ENCODE measurements around the gene SPPL3. TPM values are rescaled to one million over a fixed set of nuclear protein-coding genes. Genes with fewer than 3 reads are reported as not detected.

Gene SPPL3
- total RNA-seq, 1 experiment from 2014 or later, result 4.7 TPM

DNA sequence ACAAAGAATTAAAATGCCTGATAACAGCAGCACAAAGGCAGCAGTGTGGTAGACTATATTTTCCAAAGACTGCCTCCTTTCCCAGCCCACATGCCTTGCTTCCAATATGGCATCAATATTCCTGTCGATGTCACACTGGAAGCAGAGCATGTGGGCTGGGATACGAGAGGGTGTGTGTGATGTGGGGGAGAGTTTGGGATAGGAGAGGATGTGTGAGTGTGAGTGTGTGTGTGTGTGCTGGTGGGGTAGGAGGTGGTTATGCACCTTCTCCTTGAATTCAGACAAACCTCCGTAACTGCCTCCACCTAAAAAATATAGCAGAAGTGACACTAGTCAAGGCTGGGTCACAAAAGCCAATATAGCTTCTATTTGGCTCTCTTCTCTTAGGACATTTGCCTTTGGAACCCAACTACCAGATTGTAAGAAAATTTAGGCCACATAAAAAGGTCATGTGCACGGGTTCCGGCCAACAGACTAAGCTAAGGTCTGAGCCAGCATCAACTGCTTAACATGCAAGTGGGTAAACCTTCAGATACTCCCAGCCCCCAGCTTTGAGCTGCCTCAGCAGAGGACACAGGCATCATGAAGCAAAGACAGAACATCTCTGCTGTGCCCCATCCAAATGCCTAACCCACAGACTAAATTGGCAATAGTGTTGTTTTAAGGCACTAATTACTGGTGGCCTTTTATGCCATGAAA, 29.5 kb downstream of the SPPL3 start:
- no peak for DNase-seq (ENCODE audit: low spot score)

DNA sequence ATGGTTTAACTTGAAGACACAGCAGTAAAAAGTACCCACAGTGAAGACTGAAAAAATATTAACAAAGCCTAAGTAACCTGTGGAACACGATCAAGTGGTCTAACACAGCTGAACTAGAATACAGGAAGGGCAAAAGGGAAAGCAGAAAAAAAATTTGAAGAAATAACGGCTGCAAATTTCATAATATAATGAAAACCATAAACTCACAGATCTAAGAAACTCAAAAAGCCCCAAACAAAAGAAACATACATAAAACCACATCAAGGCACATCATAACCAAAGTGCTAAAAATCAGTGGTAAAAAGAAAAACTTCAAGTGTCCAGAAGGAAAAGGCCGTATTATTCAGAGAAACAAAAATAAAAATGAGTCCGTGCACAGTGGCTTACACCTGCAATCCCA, 30.9 kb downstream of the SPPL3 start:
- no peak for DNase-seq (ENCODE audit: low spot score)

DNA sequence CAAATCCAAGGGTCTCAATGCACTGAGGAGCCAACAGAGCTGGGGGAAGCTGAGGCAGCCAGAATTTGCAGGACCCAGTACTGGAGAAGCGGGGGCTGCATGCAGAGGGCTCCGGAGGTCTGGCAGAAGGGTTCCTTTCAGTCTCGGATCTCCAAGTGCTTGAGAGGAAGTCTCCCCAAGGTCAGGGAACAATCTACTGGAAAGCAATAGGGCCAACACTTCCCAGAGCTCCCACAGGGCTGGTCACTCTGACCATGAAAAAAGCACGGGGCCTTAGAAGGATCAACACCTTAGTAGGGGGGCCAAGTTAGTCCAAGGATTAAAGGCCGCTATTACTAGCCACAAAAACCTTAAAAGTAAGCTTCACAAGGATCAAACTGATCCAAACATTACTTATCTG, 31.7 kb downstream of the SPPL3 start:
- DNase-seq (ENCODE audit: low spot score), result no peak

DNA sequence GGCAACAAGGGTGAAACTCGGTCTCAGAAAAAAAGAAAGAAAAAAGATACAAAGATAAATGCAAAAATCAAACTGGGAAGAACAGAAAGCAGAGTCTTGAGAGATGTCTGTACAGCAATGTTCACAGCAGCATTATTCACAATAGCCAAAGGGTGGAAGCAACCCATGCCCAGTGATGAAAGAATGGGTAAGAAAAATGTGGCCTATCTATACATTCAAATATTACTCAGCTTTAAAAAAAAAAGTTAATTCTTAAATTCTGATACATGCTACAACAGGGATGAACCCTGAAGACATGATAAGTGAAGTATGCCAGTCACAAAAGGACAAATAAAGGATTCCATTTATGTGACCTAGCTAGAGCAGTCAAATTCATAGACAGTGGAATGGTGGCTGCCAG, 33.7 kb downstream of the SPPL3 start:
- no peak for DNase-seq (ENCODE audit: low spot score)

DNA sequence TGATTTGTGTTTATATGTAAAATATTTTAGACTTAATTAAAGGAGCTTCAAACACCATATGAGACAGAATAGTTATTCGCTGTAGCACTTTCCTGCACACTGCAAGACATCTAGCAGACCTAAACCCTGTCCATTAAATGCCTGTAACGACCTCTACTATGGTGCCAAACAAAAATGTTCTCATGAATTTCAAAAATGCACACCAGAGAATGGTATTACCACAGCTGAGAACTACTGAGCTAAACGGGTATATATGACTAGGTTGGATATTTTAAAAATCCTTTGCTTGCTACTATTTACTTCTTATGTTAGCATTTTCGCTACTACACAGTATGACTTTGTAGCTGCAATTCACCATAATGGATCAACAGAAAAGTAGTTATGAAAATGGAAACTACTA, 34.8 kb downstream of the SPPL3 start:
- DNase-seq (ENCODE audit: low spot score), result no peak

DNA sequence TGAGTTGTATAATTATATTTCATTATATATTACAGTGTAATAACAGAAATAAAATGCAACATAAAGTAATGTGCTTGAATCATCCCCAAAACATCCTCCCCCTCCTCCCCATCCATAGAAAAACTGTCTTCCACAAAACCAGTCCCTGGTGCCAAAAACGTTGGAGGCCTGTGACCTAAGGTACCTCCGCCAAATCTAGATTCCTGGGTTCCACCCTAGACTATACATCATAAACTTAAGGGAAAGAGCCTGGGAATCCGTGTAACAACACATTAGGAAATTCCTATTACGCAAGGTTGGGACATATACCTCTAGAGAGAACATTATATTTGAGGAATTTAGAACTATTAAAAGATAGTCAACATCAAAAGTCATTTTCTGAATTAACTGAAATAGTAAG, 38.0 kb downstream of the SPPL3 start:
- no peak for DNase-seq (ENCODE audit: low spot score)

DNA sequence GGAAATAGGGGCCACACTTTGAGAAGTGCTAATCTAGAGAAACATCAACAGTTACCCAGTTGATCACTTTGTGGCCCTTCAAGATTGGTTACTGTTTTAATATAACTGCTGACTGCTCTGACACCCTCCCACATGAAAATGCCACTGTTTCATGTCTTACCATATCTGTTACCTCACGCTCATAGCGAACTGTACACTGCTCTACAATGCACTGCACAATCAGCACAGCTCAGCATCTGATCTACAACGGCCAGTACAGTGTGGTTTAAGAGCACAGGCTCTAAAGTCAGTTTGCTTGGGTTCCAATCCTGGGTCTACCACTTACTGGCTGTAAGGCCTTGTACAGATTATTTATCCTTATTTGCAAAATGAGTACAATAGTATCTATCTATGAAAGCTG, 39.1 kb downstream of the SPPL3 start:
- no peak for DNase-seq (ENCODE audit: low spot score)

DNA sequence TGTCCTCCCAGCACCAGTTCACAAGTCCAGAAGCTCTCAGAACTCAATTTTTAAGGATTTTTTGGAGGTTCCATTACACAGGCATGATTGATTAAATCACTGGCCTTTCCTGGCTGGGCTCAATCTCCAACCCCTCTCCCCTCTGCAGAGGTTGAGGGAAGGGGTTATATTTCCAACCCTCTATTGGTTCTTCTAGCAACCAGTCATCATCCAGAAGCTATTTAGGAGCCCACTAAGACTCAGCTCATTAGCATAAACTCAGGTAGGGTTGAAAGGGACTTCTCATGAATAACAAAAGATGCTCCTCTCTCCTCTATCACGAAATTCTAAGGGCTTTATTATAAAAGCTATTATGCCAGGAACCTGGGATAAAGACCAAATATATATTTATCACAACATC, 41.5 kb downstream of the SPPL3 start:
- no peak for DNase-seq (ENCODE audit: low spot score)

DNA sequence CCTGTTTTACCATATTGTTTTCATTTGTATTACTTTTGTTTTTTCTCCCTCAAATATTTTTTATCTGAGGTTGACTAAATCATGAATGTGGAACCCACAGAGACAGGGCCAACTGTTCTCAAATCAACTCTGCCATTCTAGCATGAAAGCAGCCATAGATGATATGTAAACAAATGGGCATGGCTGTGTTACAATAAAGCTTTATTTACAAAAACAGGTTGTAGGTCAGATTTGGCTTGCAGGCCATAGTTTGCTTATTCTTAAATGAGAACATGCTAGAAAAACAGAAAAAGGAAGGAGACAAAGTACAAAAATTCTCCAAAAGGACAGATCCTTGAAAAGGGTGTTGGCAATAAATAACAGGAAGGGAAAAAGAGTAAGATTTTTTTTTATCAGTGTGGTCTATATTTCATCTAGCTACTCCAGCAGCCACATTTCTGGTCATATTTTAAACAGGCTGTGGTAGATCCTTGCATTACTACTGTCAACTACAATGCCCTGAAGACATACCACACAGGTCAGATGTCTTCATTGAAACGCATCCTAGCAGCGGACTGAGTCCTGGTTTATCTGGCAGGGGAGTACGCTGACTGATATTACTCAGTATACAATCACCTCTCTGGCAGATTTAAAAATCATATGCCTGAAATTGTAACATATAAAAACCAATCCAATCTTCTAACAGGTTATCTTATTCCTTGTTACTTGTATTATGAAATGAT, 42.9 kb downstream of the SPPL3 start:
- DNase-seq (ENCODE audit: low spot score), result no peak

DNA sequence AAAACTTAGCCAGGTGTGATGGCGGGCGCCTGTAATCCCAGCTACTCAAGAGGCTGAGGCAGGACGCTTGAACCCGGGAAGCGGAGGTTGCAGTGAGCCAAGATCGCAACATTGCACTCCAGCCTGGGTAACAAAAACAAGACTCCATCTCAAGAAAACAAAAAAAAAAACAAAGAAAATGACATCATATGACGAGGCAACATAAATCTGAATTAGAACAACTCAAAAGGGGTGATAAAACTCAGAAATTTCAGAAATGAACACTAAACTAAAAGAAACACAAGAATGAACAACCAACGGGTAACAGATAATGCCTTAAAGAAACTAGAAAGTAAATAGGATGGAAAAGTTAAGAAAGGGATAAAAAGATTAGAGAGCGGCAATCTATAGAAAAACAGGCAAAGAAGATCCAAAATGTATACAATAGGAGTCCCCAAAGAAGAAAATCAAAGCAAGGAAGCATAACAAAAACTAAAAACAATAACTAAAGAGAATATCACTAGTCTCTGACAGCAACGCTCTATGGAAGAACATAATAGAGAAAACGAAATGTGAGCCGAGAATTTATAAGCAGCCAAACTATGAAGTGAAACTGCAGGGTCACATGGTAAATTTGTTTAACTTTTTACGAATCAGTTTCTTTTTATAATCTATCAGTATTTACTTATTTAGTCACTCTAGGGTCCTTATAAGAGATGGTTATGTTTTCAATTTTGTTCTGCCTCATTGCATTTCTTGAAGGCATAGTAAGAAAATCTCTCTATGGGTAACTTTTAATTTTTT, 45.7 kb downstream of the SPPL3 start:
- no peak for DNase-seq (ENCODE audit: low spot score)

DNA sequence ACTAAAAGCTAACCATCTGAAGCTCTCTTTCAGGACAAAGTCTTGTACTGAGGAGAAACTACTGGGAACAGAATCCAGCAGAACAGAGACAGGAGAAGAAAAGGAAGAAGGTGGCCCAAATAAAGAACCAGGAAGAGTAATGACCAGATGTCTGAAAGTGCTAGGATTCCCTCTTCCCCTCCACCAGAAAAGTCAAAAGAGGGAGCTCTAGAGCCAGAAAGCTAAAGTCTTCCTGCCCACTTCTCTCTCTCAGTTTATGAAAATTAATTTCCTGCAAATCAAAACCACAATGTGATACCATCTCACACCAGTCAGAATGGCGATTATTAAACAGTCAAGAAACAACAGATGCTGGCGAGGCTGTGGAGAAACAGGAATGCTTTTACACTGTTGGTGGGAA, 47.2 kb downstream of the SPPL3 start:
- no peak for DNase-seq (ENCODE audit: low spot score)

DNA sequence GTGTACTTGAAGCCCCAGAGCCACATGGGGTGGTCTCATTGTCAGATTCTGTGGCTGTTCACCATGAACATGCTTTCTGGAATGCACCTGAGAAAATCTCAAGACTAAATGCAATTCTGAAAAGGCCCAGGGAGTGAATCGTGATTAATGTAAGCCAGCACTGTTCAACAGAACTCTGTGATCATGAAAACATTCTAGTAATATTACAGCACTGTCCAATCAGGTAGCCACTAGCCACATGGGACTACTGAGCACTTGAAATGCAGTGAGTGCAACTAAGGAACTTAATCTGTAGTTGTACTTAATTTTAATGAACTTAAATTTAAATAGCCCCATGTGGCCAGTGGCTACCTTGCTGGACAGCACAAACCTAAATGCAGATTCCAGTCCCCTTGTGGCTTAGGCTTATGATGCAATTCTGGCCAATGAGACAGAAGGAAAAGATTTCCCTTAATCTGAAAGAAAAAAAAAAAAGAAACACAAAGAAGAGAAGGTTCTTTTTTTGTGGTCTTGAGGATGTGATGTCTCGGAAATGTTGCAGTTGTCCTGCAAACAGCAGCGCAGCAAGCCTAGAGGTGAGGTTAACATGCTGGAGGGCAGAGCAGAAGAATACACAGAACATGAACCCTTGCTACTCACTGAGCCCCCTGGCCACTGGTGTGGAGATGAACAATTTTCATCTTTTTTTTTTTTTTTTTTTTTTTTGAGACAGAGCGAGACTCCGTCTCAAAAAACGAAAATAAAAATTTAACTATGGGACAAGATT, 48.2 kb downstream of the SPPL3 start:
- DNase-seq (ENCODE audit: low spot score), result no peak

DNA sequence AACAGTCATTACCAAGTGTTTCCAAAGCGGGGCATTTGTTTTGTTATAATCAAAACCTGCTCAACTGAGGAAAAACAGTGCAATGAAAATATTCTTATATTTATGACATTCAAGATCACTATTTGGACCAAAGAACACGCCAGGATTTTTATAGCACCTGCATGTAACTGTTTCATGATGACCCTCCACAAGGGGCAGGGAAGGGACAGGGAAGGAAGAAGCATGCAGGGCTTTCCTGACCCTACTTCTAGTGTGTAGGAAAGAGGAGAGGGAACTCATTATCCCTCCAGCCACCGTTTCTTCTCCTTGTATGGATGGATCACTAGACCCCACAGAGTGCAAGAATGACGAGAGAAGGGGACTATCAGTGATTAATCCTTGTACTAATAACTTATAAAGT, 49.4 kb downstream of the SPPL3 start:
- DNase-seq (ENCODE audit: low spot score), result no peak

DNA sequence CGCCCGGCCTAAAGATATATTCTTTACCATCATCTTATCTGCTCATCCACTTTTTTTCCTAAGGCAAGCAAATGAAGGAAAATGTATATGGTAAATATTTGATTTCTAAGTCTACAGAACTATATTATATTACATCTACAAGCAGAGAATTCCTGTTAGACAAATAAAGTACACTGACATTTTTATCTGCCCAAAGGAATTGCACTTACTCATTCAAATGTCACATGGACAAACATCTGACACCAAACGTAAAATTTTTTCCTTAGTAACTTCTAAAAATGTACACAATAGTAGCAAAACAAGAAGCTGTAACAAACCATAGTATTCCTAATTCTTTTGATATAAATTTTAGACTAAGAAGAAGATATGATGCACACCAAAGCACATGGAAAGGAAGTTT, 51.0 kb downstream of the SPPL3 start:
- no peak for DNase-seq (ENCODE audit: low spot score)

DNA sequence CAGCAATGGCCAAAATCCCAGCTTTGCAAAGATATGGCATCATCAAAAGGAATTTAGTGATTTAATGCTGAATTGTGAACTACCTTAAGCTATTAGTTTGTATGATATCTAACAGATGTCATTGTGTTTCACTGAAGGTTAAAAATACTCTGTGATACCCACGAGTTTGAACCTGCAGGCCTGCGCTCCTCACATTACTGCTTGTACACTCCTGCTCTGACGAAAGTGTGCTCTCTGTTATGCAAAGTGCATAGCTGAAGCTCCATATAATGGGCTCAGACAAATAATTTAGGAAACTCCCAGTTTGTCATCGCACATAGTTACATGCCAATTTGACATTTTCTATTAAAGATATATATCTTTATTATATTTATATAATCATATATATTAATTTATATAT, 52.2 kb downstream of the SPPL3 start:
- no peak for DNase-seq (ENCODE audit: low spot score)

DNA sequence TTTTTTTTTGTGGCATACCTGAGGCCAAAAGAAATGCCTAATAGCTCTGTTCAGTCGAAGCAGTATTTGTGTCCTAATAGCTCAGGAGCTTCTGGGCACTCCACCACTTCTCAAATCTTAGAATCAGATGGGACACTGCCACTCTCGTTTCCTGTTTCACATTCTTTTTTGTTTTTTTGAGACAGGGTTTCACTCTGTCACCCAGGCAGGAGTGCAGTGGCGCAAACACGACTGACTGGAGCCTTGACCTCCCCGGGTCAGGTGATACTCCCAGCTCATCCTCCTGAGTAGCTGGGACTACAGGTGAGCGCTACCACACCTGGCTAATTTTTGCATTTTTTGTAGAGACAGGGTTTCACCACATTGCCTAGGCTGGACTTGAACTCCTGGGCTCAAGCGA, 52.7 kb downstream of the SPPL3 start:
- DNase-seq (ENCODE audit: low spot score), result no peak

DNA sequence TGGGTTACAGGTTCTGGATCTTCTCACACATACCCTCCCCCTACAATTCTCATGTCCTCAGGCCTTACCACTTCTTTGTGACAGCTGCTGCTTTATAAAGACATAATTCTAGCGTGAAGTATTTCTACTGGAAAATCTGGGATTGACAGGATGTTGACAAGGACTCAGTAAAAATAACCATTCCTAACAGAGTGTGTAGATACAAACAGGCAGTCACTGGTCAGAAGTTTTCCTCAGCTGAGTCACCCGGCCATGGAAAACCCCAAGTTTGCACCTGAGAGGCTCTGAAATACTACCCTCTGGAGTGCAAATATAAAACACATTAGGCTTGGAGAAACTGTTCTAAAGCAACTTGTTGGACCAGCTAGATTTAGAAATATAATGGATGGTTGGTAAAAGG, 54.4 kb downstream of the SPPL3 start:
- DNase-seq (ENCODE audit: low spot score), result peak; percentile 33

DNA sequence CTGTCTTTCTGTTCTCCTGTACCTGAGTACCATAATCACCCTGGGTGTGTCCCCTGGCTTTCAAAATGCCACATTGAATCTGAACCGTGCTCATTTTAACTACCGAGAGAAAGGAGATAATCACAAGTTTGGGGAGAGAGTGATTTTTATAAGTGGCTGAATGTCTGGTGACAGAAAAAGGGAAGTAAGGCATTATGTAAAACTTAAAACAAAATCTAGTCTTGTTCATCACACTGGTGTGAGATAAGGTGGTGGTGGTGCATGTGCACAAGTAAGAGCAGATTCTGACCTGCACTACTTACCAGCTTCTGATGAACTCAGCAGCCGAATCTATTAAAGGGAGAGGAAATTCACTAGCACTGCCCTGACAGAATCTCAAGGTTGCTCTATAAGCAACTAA, 56.3 kb downstream of the SPPL3 start:
- DNase-seq (ENCODE audit: low spot score), result no peak

DNA sequence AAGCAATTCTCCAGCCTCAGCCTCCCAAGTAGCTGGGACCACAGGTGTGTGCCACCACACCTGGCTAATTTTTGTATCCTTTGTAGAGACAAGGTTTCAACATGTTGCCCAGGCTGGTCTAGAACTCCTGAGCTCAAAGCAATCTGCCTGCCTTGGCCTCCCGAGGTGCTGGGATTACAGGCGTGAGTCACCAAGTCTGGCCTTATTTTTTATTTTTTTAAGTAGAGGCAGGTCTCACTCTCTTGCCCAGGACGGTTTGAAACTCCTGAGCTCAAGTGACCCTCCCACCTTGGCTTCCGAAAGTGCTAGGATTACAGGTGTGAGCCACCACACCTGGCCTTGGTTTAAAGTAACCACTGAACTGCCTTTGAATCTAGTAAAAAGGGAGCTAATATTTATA, 56.8 kb downstream of the SPPL3 start:
- DNase-seq (ENCODE audit: low spot score), result no peak

DNA sequence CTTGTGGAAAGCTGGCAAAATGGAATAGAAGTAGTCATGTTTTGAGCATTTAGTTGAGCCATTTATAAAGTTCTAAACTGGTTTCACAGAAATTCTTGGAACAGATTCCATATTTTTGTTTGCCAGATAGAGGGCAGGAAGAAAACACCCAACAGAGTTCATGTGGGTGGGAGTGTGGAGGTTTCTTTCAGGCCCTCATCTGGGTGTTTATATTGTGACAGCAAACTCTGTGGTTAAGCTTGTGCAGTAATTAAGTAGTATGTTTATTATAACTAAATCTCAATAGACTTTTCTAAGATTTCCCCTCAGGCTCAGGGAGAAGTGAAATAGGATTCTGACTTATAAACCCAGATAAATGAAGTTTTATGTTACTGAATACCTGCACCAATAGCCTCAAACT, 57.4 kb downstream of the SPPL3 start:
- DNase-seq (ENCODE audit: low spot score), result peak; percentile 72

DNA sequence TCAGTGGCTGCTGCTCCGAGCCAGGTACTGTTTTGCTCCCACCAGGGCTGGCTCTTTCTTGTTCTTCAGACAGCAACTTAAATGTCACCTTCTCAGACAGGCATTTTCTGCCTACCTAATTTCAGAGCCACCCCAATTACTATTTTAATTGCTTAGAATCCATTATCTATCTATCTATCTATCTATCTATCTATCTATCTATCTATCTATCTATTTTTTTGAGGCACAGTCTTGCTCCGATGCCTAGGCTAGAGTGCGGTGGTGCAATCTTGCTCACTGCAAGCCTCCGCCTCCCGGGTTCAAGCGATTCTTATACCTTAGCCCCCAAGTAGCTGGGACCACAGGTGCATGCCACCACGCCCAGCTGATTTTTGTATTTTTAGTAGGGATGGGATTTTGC, 58.5 kb downstream of the SPPL3 start:
- no peak for DNase-seq (ENCODE audit: low spot score)

DNA sequence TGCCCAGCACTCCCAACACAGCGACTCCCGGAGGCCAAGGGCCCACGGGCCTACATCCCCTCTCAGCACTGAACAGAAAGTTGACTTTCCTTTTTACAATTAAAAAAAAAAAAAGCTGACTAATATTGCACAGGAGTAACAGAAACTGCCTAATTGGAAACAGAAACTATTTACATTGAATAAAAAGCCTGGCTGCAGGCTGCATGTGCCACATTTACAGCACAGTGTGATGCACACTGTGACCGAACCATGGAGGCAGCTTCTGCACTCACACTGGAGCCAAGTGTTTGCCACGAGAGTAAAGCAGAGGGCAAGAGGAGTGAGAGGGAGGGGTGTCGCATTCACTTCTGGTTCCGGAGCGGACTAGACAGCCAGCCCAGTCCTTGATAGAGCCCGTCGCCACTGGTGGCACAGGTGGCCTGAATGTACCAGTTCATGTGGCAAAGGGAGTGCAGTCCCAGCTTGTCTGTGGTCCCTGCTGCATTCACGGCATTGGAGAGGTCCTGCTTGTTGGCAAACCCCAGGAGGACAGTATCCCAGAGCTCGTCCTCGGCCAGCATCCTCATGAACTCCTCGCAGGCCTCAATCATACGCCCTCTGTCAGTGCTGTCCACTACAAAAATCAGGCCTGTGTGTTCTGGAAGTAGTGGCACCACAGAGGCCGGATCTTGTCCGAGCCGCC, 59.2 kb downstream of the SPPL3 start:
- DNase-seq (ENCODE audit: low spot score), result no peak
